ENCODE measurements around the gene RUNDC1.
A peak's percentile ranks its signal among the peaks of the same experiment; 100 is the strongest.

The RUNDC1 gene

DNA sequence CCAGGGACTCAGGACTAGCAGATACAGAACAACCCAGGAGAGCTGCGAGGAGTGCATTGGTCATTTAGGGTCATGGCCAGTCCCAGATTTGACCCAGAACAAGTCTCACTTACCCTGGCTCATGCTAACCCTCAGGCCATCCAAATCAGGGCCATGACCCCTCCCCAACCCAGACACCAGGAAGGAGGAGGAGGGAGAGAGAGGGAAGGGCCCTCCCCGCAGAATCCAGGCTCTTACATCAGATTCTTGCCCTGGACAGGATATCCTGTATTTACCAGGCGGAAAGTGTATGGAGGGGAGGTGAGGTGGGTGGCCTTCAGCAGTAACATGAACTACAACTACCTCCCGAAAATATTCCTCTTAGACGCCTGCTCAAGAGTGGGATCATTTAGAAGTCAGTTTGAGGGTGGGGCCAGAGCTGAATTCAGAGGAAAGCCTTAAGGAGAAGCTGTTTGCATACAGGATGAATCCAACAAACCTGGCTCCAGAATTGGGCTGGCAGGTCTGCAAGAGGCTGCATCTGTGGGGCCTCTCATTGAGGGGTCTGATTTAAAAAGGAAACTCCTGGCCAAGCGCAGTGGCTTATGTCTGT, 39.8 kb downstream of the RUNDC1 start:
- no peak for DNase-seq

- DNase-seq, result peak; percentile 43
Measured at GRCh38 chr17:43020789-43021740, 40.7 kb downstream of the RUNDC1 start.

- peak; percentile 43 for DNase-seq
Measured at GRCh38 chr17:43021741-43022512, 41.6 kb downstream of the RUNDC1 start, which contains the start of gene VAT1. Gene VAT1, minus strand, starts transcription at chr17:43022385. Its CDS starts 63 bp downstream, at chr17:43022322.

DNA sequence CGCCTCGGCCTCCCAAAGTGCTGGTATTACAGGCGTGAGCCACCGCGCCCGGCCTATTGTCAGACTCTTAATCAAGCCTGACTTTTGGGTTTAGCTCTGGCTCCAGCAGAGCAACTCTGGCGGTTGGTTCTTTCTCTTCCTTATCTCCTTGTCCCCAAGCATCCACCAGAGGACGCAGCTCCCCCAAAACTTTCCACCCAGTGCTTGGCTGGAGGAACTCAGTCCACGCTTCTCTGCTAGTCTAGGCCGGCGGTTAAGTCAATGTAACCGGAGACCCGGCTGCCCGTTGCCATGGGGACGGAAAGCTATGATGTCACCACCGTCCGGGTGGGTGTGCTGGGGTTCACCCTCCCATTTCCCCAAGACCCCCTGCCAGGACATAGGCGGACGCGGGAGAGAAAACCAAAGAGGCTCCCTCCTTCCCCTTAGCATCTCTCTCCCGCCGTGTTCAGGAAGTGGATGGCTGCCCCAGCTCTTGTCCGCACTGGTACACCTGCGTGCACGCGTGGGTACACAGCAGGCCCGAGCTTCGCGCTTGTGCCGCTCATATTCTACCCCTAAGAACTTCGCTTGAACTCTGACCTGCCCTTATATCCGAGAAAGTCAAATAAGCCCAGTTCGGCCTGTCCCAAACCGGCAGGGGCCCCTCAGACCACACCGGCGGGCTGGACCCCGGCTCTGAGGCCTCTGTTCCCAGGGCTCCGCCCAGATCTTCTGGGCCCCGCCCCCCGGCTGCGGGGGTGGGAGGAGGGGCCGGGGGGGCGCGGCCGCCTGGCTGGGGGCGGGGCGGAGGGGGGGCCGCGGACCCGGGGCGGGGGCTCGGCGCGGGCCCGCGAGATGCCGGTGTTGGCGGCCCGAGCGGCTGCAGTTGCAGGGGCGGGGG, 44.3 kb downstream of the RUNDC1 start, which contains the start of gene RND2:
RND2 (plus strand) TSS at position 825 of the 883 bp plus-strand sequence. CDS start 117 bp downstream, outside the sequence.
- peak; percentile 93 for DNase-seq

DNA sequence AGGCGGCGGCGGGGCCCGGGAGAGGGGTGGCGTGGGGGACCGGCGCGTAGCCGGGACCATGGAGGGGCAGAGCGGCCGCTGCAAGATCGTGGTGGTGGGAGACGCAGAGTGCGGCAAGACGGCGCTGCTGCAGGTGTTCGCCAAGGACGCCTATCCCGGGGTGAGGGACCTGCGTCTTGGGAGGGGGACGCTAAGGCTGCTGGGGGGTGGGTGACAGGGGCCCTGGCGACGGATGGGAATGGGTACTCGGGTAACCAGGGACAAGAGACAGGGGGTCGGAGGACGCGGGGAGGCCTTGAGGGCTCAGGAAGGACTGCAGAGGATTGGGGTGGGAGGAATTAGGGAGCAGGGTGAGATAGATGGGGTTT, 44.9 kb downstream of the RUNDC1 start:
- no peak for DNase-seq

DNA sequence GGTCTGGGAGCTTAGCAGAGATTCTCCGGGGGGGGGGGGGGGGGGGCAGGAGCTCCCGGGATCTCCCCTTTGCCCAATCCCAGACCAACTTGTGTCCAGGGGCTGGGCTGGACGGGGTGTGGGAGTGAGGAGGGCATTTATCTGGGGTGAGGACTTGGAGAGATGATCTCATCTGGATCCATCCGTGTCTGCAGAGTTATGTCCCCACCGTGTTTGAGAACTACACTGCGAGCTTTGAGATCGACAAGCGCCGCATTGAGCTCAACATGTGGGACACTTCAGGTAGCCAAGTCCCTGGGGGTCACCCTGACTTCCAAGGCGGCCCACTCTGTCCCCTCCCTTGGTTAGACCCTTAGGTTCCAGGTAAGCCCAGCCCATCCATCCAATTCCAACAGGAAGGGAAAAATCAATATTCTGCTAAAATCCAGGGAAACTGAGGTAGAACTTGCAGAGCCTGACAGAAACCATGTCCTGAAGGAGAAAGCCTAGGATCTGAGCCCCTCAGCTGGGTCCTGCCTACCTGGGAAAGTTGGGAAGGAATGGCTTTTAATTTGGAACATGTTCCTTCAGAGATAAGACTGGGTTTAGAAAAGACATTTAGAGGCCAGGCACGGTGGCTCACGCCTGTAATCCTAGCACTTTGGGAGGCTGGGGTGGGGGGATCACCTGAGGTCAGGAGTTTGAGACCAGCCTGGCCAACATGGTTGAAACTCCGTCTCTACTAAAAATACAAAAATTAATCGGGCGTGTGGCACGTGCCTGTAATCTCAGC, 45.6 kb downstream of the RUNDC1 start:
- DNase-seq, result no peak

- no peak for DNase-seq
Measured at GRCh38 chr17:43026595-43026994, 46.2 kb downstream of the RUNDC1 start.

DNA sequence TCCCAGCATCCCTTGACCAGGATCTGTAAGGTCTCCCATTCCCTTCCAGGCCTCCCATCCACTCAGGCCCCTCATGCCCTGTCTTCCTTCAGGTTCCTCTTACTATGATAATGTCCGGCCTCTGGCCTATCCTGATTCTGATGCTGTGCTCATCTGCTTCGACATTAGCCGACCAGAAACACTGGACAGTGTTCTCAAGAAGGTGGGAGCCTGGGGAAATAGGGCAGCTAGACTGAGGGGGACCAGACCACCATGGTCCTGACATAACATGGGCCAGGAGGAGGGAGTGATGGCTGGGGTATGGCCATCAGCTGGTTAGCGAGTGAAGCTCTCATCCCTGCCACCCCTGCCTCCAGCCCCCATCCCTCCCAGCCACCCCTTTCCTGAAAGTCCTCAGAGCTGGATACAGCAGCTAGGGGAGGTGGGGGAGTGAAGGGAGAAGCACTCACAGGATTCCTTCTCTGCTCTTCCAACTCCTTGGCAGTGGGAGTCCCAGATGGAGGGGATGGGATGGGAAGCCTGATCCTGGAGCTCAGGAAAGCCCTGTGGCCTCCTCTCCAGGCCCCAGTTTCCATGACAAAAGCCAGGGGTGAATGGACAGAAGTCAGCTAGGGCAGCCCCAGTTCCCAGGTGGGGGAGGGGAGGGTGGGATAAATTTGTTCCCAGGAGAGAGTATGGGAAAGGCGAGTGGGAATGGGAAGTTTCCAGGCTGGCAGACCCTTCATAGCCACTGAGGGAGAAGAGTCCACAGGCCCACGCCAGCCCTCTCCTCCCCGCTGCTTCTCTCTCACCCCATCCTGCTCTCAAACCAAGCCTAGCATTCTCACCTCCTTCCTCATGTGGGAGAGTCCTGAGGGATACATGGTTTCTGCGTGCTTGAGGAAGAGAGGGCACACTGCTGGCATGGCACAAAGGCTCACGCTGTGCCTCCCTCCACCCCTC, 47.0 kb downstream of the RUNDC1 start:
- no peak for DNase-seq

GRCh38 chr17:43028221-43028861, 48.0 kb downstream of the RUNDC1 start:
- no peak for DNase-seq

DNA sequence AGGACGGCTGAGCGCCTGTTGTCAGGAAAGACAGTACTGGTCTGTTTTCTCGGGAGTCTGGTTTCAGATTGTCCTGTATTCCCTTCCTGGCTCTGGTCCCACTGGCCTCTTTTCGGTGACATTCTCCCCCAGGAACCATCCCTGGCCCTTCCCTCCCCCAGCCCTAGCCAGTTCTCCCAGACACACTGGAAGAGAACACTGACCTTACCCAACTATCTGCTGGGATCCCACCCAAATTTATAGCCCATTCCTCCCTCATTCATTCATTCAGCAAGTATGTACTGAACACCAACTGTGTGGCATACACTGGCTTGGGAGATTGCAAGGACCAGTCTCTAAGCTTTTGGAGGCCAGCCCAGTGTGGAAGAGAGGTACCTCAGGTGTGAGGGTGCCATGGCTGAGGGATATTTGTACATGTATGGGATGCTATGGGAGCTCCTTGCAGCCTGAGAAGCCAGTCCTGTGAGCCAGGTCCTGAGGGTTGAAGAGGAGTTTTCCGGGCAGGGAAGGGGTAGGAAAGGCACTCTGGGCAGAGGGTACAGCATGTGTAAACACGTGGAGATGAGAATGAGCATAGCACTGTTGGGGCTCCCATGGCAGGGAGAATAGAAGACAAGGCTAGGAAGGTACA, 49.9 kb downstream of the RUNDC1 start:
- DNase-seq, result no peak

DNA sequence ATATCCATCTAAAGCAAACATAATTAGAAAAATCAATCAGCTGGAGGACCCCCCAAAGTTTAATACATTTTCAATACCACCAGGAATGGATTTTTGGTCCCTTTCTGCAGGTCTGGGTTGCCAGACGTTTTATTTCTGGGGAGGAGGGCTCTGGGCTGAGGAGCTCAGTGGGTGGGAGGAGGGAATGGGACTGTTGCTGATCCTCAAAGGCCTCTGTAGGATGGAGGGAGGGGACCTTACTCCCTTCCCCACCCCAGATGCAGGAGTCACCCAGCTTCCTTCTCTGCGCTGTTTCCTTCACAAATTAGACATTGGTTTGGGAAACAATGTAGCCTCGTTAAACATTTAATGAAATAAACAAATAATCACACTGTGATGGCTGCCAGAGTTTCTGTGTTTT, 51.3 kb downstream of the RUNDC1 start:
- no peak for DNase-seq

GRCh38 chr17:43033948-43034881, 53.9 kb downstream of the RUNDC1 start:
- DNase-seq, result no peak

DNA sequence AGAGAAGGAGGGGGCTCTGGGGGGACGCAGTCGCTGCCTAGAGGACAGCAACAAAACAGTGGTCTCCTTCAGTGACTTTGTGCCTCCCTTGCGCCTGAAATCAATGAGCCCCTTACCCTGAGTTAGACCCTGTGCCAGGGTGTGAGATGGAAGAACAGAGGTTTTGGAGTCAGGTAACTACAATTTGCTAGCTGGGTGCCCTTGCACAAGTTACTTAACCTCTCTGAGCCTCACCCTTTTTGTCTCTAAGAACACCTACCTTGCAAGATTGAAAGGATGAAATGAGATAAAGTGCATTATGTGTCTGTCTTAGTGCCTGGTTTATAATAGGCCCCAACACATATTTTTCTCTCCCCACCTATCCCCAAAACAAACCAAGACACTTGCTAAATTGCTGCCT, 54.5 kb downstream of the RUNDC1 start:
- no peak for DNase-seq

GRCh38 chr17:43039646-43040045, 59.3 kb downstream of the RUNDC1 start:
- no peak for DNase-seq

DNA sequence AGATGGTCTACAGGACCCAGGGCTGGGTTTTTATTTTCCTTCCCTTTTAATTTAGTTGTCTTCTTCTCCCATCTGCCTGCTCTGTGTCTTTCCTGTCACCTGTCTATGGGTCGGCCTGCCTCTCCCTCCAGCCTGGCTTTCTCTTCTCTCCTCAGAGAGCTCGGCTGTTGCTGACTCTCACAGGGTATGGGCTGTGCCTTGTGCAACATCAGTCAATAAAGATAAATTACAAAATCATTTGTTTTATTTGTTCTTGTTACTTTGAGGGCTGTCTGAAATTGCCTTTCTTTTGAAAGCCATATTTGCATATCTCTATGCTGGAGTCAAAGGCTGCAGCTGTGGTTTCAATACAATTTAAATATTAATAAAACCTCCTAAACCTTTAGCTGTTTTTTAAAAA, 60.3 kb downstream of the RUNDC1 start:
- DNase-seq, result no peak

DNA sequence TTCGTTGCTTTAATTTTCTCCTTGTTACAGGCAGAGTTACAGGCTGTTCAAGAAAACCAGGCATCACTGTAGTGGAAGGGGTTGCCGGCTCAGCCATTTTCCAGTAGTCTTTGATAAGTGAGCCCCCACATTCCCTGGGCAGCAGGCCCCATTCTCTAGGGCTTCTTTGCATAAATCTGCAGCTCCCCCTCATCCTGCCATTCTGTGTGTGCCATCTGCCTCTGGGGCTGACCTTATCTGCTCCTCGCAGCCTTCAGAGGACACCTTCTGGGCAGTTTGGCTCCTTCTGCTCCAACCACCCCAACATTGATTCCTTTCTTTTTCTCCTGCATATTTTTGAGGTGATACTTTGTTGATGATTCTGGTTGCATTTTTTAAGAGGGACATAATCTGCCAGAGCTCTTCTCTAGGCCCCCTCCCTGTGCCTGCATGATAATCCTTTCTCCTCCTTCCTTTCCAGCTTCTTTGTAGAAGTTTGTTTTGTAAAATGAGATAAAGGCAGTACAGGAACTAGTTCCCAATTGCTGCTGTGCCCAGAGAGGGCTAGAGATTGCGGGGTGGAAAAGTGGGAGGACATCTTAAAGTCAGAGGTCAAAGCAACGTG, 61.8 kb downstream of the RUNDC1 start:
- DNase-seq, result no peak
